IMR-90 (cell line): ENCODE measurements around the gene STXBP6. TPM values are rescaled to one million over a fixed set of nuclear protein-coding genes. Genes with fewer than 3 reads are reported as not detected.

ENCODE experiments used
- ATAC-seq: fragments of 200-7000 bp; cut with Tn5 transposase; 2 replicates; pipeline ENCODE4 v1.9.1; 2020; ENCODE audit warnings: low read depth, mild to moderate bottlenecking, moderate library complexity
- BruUV-seq: library from RNA; stranded (reverse); fragments of 400-500 nt; replicated peaks from 2 replicates; lab custom pipeline; 2021; lab: Mats Ljungman, UMichigan
- CTCF ChIA-PET: fragments of 300-600 bp; formaldehyde crosslinking; extraction: SDS; loops from one replicate; lab custom pipeline; 2021; ENCODE audit warnings: antibody characterized with exemption; lab: Yijun Ruan, JAX
- POLR2A ChIA-PET: fragments of 300-600 bp; sonication (Branson Sonifier 250); formaldehyde crosslinking; loops from one replicate; lab custom pipeline; 2022; ENCODE audit warnings: antibody characterized with exemption; ENCODE audit not compliant: unreplicated experiment; lab: Charles Lee
- DNase-seq: peaks from one replicate; pipeline ENCODE4 v3.0.0; 2013
- H2AFZ ChIP-seq: replicated peaks from 2 replicates; pipeline ENCODE3; 2013; ENCODE audit warnings: low read length, mild to moderate bottlenecking; ENCODE audit not compliant: poor library complexity
- H2AK5ac ChIP-seq: 2 replicates; pipeline ENCODE4 v1.6.1; 2013; ENCODE audit warnings: low read depth, low read length, inconsistent platforms
- H2AK9ac ChIP-seq: replicated peaks from 2 replicates; pipeline ENCODE3; 2013; ENCODE audit warnings: mild to moderate bottlenecking, low read depth, low read length, moderate library complexity; ENCODE audit not compliant: poor library complexity
- H2BK120ac ChIP-seq: 2 replicates; pipeline ENCODE4 v1.6.1; 2013; ENCODE audit warnings: low read depth, low read length, inconsistent platforms
- H2BK15ac ChIP-seq: 3 replicates; pipeline ENCODE4 v1.6.1; 2013; ENCODE audit warnings: low read depth, low read length, inconsistent platforms
- H2BK20ac ChIP-seq: 2 replicates; pipeline ENCODE4 v1.6.1; 2013; ENCODE audit warnings: low read depth, mild to moderate bottlenecking, inconsistent platforms, low read length, moderate library complexity
- H2BK5ac ChIP-seq: 2 replicates; pipeline ENCODE4 v1.6.1; 2013; ENCODE audit warnings: mild to moderate bottlenecking, low read depth, low read length, inconsistent platforms; ENCODE audit not compliant: poor library complexity, severe bottlenecking
- H3K14ac ChIP-seq: replicated peaks from 2 replicates; pipeline ENCODE4 v1.6.1; 2013; ENCODE audit warnings: low read depth, low read length, inconsistent platforms
- H3K18ac ChIP-seq: 2 replicates; pipeline ENCODE4 v1.6.1; 2013; ENCODE audit warnings: low read depth, low read length, control low read depth
- H3K23ac ChIP-seq: 2 replicates; pipeline ENCODE4 v1.6.1; 2013; ENCODE audit warnings: low read depth, low read length, inconsistent platforms
- H3K27ac ChIP-seq: 2 replicates; pipeline ENCODE4 v1.5.1; 2013; ENCODE audit warnings: mild to moderate bottlenecking, control low read depth, low read length; ENCODE audit not compliant: insufficient read depth
- H3K27me3 ChIP-seq: 2 replicates; pipeline ENCODE4 v1.6.1; 2013; ENCODE audit warnings: low read length; ENCODE audit not compliant: control insufficient read depth, insufficient read depth
- H3K36me3 ChIP-seq: 2 replicates; pipeline ENCODE4 v1.6.1; 2013; ENCODE audit warnings: low read length, mixed read lengths; ENCODE audit not compliant: control insufficient read depth, insufficient read depth
- H3K4ac ChIP-seq: 2 replicates; pipeline ENCODE4 v1.6.1; 2013; ENCODE audit warnings: low read depth, low read length, inconsistent platforms
- H3K4me1 ChIP-seq: 2 replicates; pipeline ENCODE4 v1.6.1; 2013; ENCODE audit warnings: low read length, mixed read lengths; ENCODE audit not compliant: control insufficient read depth, insufficient read depth
- H3K4me2 ChIP-seq: 2 replicates; pipeline ENCODE4 v1.6.1; 2013; ENCODE audit warnings: low read depth, mild to moderate bottlenecking, control low read depth, low read length, moderate library complexity
- H3K4me3 ChIP-seq: 2 replicates; pipeline ENCODE4 v1.5.1; 2013; ENCODE audit warnings: low read depth, mild to moderate bottlenecking, control low read depth, low read length, moderate library complexity; ENCODE audit not compliant: insufficient read depth
- H3K56ac ChIP-seq: 2 replicates; pipeline ENCODE4 v1.6.1; 2013; ENCODE audit warnings: low read length, inconsistent platforms; ENCODE audit not compliant: insufficient read depth; ENCODE audit errors: extremely low read depth
- H3K79me1 ChIP-seq, 2 experiments: 2 replicates each; pipeline ENCODE4 v1.6.1; 2013; ENCODE audit warnings: low read length in 2 of 2, inconsistent platforms in 1 of 2, low read depth in 1 of 2
- H3K9ac ChIP-seq: 2 replicates; pipeline ENCODE4 v1.6.1; 2013; ENCODE audit warnings: low read depth, low read length, control low read depth
- H3K9me1 ChIP-seq: 2 replicates; pipeline ENCODE4 v1.6.1; 2013; ENCODE audit warnings: low read length, inconsistent platforms; ENCODE audit not compliant: insufficient read depth
- H3K9me3 ChIP-seq: 2 replicates; pipeline ENCODE4 v1.6.1; 2013; ENCODE audit warnings: low read length; ENCODE audit not compliant: control insufficient read depth, insufficient read depth
- H4K20me1 ChIP-seq: 2 replicates; pipeline ENCODE4 v1.6.1; 2013; ENCODE audit warnings: low read length, inconsistent platforms; ENCODE audit not compliant: insufficient read depth
- H4K5ac ChIP-seq: 2 replicates; pipeline ENCODE4 v1.6.1; 2013; ENCODE audit warnings: mild to moderate bottlenecking, low read depth, low read length, control low read depth
- H4K8ac ChIP-seq, 2 experiments: 2 replicates each; pipeline ENCODE4 v1.6.1; 2013; ENCODE audit warnings: low read depth in 2 of 2, low read length in 2 of 2, control low read depth in 1 of 2, inconsistent platforms in 1 of 2
- H4K91ac ChIP-seq: 2 replicates; pipeline ENCODE4 v1.6.1; 2013; ENCODE audit warnings: low read depth, low read length, inconsistent platforms; ENCODE audit not compliant: insufficient read depth
- NFE2L2 ChIP-seq: fragments of 150-350 bp; IDR thresholded peaks from 2 replicates; pipeline ENCODE4 v1.6.1; 2016; ENCODE audit warnings: low read depth, mild to moderate bottlenecking, low read length
- RFX5 ChIP-seq: IDR thresholded peaks from 2 replicates; pipeline ENCODE4 v1.8.0; 2012; ENCODE audit warnings: low read depth, mild to moderate bottlenecking, low read length, moderate library complexity
- SMC3 ChIP-seq: fragments of 150-350 bp; IDR thresholded peaks from 2 replicates; pipeline ENCODE4 v1.6.1; 2016; ENCODE audit warnings: low read depth, mild to moderate bottlenecking, antibody characterized with exemption, low read length, moderate library complexity
- WGBS, 2 experiments: methylation state at CpG; one replicate each; pipeline versions ENCODE4 v1.1.5 to v1.1.7; 2013; ENCODE audit warnings: missing lambda C conversion rate in 2 of 2; ENCODE audit not compliant: insufficient read length in 1 of 2; ENCODE audit errors: extremely low coverage in 2 of 2; 5-methylcytosine and 5-hydroxymethylcytosine counted together
- dilution Hi-C: fragments of 300-500 bp; cut with HindIII; formaldehyde crosslinking; loops from one replicate; pipeline ENCODE4 v1.14.3; 2018; ENCODE audit warnings: low sequenced_read_pairs; ENCODE audit not compliant: unreplicated experiment
- in situ Hi-C: fragments of 300-500 bp; cut with MboI; formaldehyde crosslinking; loops from 3 replicates; pipeline ENCODE4 v1.14.3; 2019; ENCODE audit warnings: low sequenced_read_pairs, inconsistent platforms, mixed read lengths
- intact Hi-C: fragments of 100-400 bp; cut with micrococcal nuclease; formaldehyde crosslinking; loops from 2 replicates; pipeline ENCODE4 v1.10.0; 2022
- polyA plus RNA-seq, 3 experiments: library from polyadenylated mRNA; depleted of rRNA; stranded (reverse); fragments of >200 nt; gene quantifications; 2 replicates each; pipeline ENCODE4 v1.2.3, GENCODE V29; 2012; ENCODE audit warnings: low replicate concordance in 1 of 3
- total RNA-seq: library from RNA; depleted of rRNA; stranded (reverse); fragments of >200 nt; gene quantifications from 2 replicates; pipeline ENCODE4 v1.2.3, GENCODE V29; 2012

Gene STXBP6
- total and polyA plus RNA-seq, 2 of the 4 experiments (the other 2 are of a cell fraction): 14.2 to 14.3 TPM

DNA sequence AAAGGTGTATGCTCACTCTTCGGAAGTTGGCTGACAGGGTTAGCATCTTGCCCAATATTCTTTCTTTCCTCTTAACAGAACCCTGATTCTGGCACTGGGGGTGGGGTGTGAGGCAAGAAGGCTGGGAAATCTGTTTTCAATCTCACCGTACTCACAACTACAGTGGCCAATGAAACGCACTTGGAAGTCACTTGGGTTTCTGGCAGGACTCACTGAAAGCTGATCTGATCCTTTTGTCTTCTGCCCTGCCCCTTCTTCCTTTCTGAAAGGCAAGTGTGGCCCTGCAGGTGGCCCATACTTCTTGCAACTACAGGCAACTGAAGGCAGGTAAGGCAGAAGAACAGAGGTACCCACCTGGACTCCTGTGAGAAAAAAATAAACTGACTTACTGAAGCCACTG lies 106.9 kb downstream of the STXBP6 start:
- no peak overlapping the region for H2AK5ac ChIP-seq
- H2AFZ ChIP-seq: peak overlapping the region; percentile 61
- H3K56ac ChIP-seq: no peak overlapping the region
- in situ Hi-C loops: no loop called here
- no peak for DNase-seq
- dilution Hi-C loops: no loop called here
- peak overlapping the region; percentile 43; the same call in 1 of the 2 replicates for H3K4me2 ChIP-seq
- H3K4me1 ChIP-seq: peaks cover 4% of the 10 kb centered on the region
- H3K9me1 ChIP-seq: peaks cover 4% of the 10 kb centered on the region; the same call in 1 of the 2 replicates
- no CpG with 5 or more reads among the region's 3 CpGs for WGBS, 2 experiments
- no peaks in the 10 kb centered on the region for H3K79me1 ChIP-seq
- no peak overlapping the region for H2BK15ac ChIP-seq
- ChIA-PET POLR2A (no interaction called here), CTCF (interaction anchor here (0.5 to 1.0 kb wide), 2 partner anchors 16 to 457 kb away, joined by 3 to 6 read pairs; no protein-coding TSS in a partner anchor)
- H3K18ac ChIP-seq: peak overlapping the region; percentile 43; the same call in 1 of the 2 replicates
- peak overlapping the region; percentile 96 for H4K5ac ChIP-seq
- H3K23ac ChIP-seq: no peak overlapping the region
- no peak overlapping the region for H2BK120ac ChIP-seq
- H4K91ac ChIP-seq: no peak overlapping the region
- no TSS peak for BruUV-seq
- H2BK20ac ChIP-seq: no peak overlapping the region
- no peak; the same call in 1 of the 2 replicates for ATAC-seq
- no peak overlapping the region for H3K4ac ChIP-seq
- no peaks in the 10 kb centered on the region for H3K36me3 ChIP-seq
- TF ChIP-seq RFX5 (no peak), NFE2L2 (no peak), SMC3 (no peak)
- H4K20me1 ChIP-seq: no peaks in the 10 kb centered on the region
- no peak overlapping the region for H2AK9ac ChIP-seq
- intact Hi-C loops: no loop called here
- H3K9ac ChIP-seq: no peak overlapping the region
- H3K9me3 ChIP-seq: no peaks in the 10 kb centered on the region
- no peak overlapping the region for H3K27ac ChIP-seq
- no peak overlapping the region for H3K4me3 ChIP-seq
- no peak overlapping the region for H2BK5ac ChIP-seq
- H4K8ac ChIP-seq: peak overlapping the region in 1 of 2 experiments; percentile 78; a peak in 2 of 4 replicates
- H3K27me3 ChIP-seq: no peaks in the 10 kb centered on the region
- no peak overlapping the region for H3K14ac ChIP-seq
